Stimulated activated CD8-positive, alpha-beta memory T cell treated with anti-CD3 and anti-CD28 coated beads, Interleukin-12 subunit alpha, Interleukin-12 subunit beta, amount 100 ng/mL, for 24 hours (primary cell): ENCODE results near the gene C12orf54.
"Not testable (repeated sequence)": the region's sequence is repeated elsewhere in the genome, so short reads cannot be mapped to it uniquely, and the experiment has no call there.

Source experiments
- DNase-seq: peaks from one replicate; pipeline ENCODE4 v3.0.0-alpha.2; 2020; ENCODE audit errors: extremely low read depth

Gene C12orf54

DNA sequence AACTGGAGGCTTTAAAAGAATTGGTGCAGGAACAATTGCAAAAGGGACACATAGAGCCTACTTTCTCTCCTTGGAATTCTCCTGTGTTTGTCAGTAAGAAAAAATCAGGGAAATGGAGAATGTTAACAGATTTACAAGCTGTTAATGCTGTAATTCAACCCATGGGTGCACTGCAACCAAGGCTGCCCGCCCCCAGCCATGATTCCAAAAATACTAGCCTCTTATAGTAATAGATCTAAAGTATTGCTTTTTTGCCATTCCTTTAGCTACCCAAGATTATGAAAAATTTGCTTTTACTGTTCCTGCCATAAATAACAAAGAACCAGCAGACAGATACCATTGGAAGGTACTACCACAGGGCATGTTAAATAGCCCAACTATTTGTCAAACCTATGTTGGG, 27.8 kb downstream of the C12orf54 start:
- DNase-seq = no peak

DNA sequence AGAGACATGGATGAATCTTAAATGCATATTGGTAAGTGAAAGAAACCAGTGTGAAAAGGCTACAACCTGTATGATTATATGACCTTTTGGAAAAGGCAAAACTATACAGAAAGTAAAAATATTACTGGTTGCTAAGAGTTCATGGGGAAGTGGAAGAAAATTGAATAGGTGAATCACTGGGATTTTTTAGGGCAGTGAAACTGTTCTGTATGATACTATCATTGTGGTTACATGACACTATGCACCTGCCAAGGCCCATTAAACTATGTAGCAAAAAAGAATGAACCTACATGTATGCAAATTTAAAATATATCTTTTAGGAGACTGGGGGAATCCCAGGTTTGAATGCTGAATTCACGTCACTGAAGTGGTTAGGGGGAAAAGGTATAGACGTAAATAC, 30.6 kb downstream of the C12orf54 start:
- no peak for DNase-seq

DNA sequence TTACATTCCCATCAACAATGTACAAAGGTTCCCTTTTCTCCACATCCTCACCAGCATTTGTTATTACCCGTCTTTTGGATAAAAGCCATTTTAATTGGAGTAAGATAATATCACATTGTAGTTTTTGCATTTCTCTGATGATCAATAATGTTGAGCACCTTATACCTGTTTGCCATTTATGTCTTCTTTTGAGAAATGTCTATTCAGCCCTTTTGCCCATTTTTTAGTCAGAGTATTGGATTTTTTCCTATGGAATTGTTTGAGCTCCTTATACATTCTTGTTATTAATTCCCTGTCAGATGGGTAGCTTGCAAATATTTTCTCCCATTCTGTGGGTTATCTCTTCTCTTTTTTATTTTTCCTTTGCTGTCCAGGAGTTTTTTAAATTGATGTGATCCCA, 32.4 kb downstream of the C12orf54 start:
- no peak for DNase-seq

DNA sequence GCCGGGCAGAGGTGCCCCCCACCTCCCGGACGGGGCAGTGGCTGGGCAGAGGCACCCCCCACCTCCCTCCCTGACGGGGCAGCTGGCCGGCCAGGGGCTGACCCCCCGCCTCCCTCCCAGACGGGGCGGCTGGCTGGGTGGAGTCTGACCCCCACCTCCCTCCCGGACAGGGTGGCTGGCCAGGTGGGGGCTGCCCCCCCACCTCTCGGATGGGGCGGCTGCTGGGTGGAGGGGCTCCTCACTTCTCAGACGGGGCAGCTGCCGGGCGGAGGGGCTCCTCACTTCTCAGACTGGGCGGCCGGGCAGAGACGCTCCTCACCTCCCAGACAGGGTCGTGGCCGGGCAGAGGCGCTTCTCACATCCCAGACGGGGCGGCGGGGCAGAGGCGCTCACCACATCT, 38.1 kb downstream of the C12orf54 start:
- DNase-seq = not testable (repeated sequence)

DNA sequence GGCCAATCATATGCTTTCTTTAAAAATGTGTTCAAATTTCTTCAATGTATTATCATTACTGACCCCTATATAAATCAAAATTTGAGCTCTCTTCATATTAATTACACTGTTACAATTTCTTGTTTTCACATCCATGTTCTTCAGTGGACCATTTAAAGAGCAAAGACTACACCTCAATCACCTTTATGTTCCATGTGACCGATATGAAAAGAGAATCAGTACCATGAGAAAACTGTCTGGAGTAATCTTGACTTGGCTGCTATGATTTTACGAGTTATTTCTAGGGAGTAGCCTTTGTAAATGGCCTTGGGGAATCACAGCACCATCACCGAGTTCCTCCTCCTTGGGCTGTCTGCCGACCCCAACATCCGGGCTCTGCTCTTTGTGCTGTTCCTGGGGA, 43.0 kb downstream of the C12orf54 start, which contains the start of gene OR8S1:
OR8S1 (plus strand) TSS at position 301 of the 400 bp plus-strand sequence; CDS start at position 301, 0 bp downstream.
- no peak for DNase-seq

DNA sequence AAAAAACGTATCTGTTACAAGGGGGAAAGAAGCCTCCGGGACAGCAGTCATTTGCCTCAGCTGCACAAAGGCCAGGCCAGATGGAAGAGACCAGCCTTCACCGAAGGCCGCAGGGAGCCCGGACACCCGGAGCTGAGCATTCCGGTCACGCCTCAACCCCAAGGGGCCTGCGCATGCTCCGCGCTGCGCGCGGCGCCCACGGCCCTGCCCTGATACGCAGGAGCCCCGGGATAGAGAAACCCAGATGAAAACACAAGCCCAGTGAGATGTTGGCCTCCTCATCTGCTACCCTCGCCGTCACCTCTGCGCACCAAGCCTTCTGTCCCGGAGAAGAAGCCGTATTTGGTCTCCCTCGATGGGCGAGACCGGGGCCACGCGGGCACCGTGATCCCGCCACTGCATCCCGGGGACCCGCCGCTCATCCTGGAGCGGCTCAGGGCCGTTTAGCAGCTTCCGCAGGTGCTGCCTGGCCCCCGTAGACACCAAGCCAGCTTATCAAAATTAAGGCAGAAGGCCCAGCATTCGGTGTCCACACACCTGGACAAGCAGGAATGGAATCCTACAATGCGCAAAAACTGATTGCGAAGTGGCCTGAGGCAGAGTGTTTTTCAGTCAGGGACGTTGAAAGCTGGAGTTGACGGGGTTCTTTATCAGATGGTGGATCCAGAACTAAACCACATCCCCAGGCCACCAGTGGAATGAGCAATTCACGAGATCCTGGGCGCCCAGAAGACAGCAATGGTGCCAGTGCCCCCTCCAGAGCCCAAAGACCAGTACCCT, 45.8 kb downstream of the C12orf54 start:
- DNase-seq = no peak

DNA sequence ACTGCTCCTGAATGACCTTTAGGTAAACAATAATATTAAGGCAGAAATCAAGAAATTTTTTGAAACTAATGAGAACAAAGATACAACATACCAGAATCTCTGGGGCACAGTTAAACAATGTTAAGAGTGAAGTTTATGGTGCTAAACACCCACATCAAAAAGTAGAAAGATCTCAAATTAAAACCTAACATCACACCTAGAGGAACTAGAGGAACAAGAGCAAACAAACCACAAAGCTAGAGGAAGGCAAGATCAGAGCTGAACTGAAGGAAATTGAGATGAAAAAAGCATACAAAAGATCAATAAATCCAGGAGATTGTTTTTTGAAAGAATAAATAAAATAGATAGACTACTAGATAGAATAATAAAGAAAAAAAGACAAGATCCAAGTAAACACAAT, 50.3 kb downstream of the C12orf54 start:
- DNase-seq = no peak

DNA sequence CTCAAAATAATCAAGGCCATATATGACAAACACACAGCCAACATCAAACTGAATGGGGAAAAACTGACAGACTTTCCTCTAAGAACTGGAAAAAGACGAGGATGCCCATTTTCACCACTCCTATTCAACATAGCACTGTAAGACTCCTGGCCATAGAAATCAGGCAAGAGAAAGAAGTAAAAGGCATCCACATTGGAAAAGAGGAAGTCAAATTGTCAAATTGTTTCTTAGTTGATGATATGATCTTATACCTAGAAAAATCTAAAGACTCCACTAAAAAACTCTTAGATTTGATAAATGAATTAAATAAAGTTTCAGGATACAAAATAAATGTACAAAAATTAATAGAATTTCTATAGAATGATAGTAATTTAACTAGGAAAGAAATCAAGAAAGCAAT, 54.3 kb downstream of the C12orf54 start:
- no peak for DNase-seq

DNA sequence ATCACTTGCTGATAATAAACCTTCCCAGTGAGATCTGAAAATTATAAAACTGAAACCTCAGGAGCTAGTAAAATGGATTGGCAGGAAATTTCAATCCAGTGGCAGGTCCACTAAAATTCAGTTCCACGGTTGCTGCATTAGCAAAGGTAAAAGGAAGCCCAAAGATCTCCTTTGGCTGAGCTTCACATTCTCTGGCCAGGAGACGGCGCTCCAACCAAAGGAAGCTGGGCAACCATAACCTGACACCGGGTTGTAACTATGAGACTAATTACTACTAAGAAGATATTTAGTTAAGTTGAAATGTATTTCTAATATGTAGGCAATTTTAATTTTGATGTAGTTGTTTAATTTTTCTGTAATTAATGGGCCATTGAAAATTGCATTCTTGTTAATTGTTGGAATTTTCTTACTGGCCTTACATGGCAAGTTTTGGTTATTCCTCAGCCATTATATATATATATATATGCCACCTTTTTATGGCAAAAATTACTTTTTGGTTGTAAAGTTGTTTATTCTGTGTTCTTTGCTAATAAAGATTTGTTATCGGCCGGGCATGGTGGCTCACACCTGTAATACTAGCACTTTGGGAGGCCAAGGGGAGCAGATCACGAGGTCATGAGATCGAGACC, 60.1 kb downstream of the C12orf54 start:
- no peak for DNase-seq

DNA sequence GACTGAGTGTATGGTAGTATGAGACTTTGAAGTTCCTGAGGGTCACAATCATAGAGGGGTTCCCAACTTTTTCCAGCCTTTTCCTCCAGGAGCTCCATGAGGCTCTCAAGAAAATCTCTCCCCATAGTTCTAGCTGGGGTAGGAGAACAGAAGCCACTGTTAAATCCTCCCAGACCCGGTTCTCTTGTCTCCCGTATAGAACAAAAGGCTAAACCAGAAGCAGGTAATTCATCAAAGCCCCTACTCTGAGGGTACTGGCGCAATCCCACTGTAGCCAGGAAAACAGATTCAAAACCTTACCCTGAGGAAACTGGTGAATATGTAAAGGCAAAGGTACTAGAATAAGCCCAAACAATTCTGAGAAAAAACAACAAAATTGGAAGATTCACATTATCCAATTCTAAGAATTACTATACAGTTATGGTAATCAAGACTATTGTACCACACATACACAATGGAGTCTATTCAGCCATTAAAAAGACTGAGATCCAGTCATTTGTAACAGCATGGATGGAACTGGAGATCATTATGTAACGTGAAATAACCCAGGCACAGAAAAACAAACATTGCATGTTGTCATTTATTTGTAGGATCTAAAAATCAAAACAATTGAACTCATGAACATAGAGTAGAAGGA, 63.7 kb downstream of the C12orf54 start:
- DNase-seq = no peak
